Testis (tissue), 3 donors: Measurements from ENCODE around the gene NHLRC3. TPM values are rescaled to one million over a fixed set of nuclear protein-coding genes. Genes with fewer than 3 reads are reported as not detected.

Experiments used
- DNase-seq: peaks from one replicate; pipeline ENCODE4 v3.0.0-alpha.2; 2019
- H3K27ac ChIP-seq, 2 donors: fragments of 200-600 bp; sonication (generic); one replicate each; pipeline ENCODE4 v1.5.1; 2019
- H3K27me3 ChIP-seq: fragments of 200-600 bp; sonication (generic); one replicate; pipeline ENCODE4 v1.5.1; 2019
- H3K36me3 ChIP-seq: fragments of 200-600 bp; sonication (generic); one replicate; pipeline ENCODE4 v1.5.1; 2017; ENCODE audit warnings: low read depth; ENCODE audit errors: missing control alignments
- H3K4me1 ChIP-seq: fragments of 200-600 bp; sonication (generic); one replicate; pipeline ENCODE4 v1.5.1; 2019
- H3K4me3 ChIP-seq, 2 donors: fragments of 200-600 bp; sonication (generic); one replicate each; pipeline ENCODE4 v1.5.1; 2017 to 2019
- H3K9me3 ChIP-seq: fragments of 200-600 bp; sonication (generic); one replicate; pipeline ENCODE4 v1.5.1; 2017
- CTCF ChIP-seq, 3 experiments: fragments of 450-650 bp in 2 of 3; fragments of 200-600 bp in 1 of 3; sonication (generic) in 1 of 3; IDR thresholded peaks; one replicate each; pipeline ENCODE4 v1.5.1; 2016 to 2019; ENCODE audit warnings: antibody characterized with exemption in 3 of 3, mild to moderate bottlenecking in 2 of 3, moderate library complexity in 1 of 3
- POLR2A ChIP-seq: fragments of 450-650 bp; IDR thresholded peaks from one replicate; pipeline ENCODE4 v1.6.1; 2017; ENCODE audit warnings: antibody characterized with exemption, mild to moderate bottlenecking, moderate library complexity
- WGBS, 2 donors: methylation state at CpG; one replicate each; pipeline ENCODE4 v1.1.5; 2018; 5-methylcytosine and 5-hydroxymethylcytosine counted together
- intact Hi-C: fragments of 100-400 bp; cut with DNase I; formaldehyde crosslinking; loops from one replicate; pipeline ENCODE4 v1.15.1; 2023; ENCODE audit warnings: low total_unique reads
- polyA plus RNA-seq: library from polyadenylated mRNA; stranded (reverse); fragments of 350-450 nt; fragmentation: Illumina TruSeq; extraction: RNeasy Lipid Tissue Mini Kit (QIAGEN cat#74804); gene quantifications from one replicate; pipeline ENCODE4 v1.2.3, GENCODE V29; 2014; ENCODE audit warnings: low read depth, low replicate concordance; ENCODE audit not compliant: insufficient read depth
- total RNA-seq, 2 donors: library from RNA; depleted of rRNA; stranded (reverse); fragments of >200 nt; gene quantifications; one replicate each; pipeline ENCODE4 v1.2.3, GENCODE V29; 2016

The NHLRC3 gene
- total and polyA plus RNA-seq, 3 donors from 2014 or later = 23.2 to 35.6 (median 33.1) TPM

- no peak for DNase-seq
- Histone ChIP-seq H3K4me3 (no peak overlapping the region), H3K36me3 (no peaks in the 10 kb centered on the region), H3K27ac (no peak overlapping the region), H3K4me1 (no peaks in the 10 kb centered on the region), H3K27me3 (no peaks in the 10 kb centered on the region), H3K9me3 (no peaks in the 10 kb centered on the region)
- intact Hi-C loops = no loop called here
- 86 to 89% methylated on average over 3 of the region's 3 CpGs for WGBS, 2 donors
- TF ChIP-seq POLR2A (no peak), CTCF (IDR thresholded peaks at IDR 0.05) (no peak)
Measured at GRCh38 chr13:39049274-39049673, 11.0 kb downstream of the NHLRC3 start.

GRCh38 chr13:39051157-39051556 is 12.9 kb downstream of the NHLRC3 start:
- Histone ChIP-seq H3K4me3 (no peak overlapping the region), H3K36me3 (no peaks in the 10 kb centered on the region), H3K4me1 (no peaks in the 10 kb centered on the region), H3K27me3 (no peaks in the 10 kb centered on the region), H3K27ac (no peak overlapping the region), H3K9me3 (no peaks in the 10 kb centered on the region)
- intact Hi-C loops = no loop called here
- no peak for DNase-seq
- TF ChIP-seq CTCF (IDR thresholded peaks at IDR 0.05) (peak in 1 of 3 experiments; percentile 32), POLR2A (no peak)
- 15% methylated on average over 1 of the region's 1 CpG for WGBS, 2 donors

GRCh38 chr13:39052944-39053343 is 14.7 kb downstream of the NHLRC3 start:
- H3K27me3 ChIP-seq = no peaks in the 10 kb centered on the region
- WGBS, 2 donors = 69 to 74% methylated on average over 6 of the region's 6 CpGs
- intact Hi-C loops = no loop called here
- H3K36me3 ChIP-seq = no peaks in the 10 kb centered on the region
- no peak for DNase-seq
- H3K27ac ChIP-seq = no peak overlapping the region
- H3K9me3 ChIP-seq = no peaks in the 10 kb centered on the region
- no peak overlapping the region for H3K4me3 ChIP-seq
- no peaks in the 10 kb centered on the region for H3K4me1 ChIP-seq
- TF ChIP-seq POLR2A = no peak
- no peak for TF ChIP-seq CTCF (IDR thresholded peaks at IDR 0.05)

- no peak overlapping the region for H3K27ac ChIP-seq
- 83 to 87% methylated on average over 3 of the region's 3 CpGs for WGBS, 2 donors
- no peak for DNase-seq
- no peak overlapping the region for H3K4me3 ChIP-seq
- H3K36me3 ChIP-seq = no peaks in the 10 kb centered on the region
- no peak for TF ChIP-seq CTCF (IDR thresholded peaks at IDR 0.05)
- TF ChIP-seq POLR2A = no peak
- H3K4me1 ChIP-seq = no peaks in the 10 kb centered on the region
- intact Hi-C loops = no loop called here
- no peaks in the 10 kb centered on the region for H3K9me3 ChIP-seq
- H3K27me3 ChIP-seq = no peaks in the 10 kb centered on the region
Measured at GRCh38 chr13:39054112-39054511, 15.9 kb downstream of the NHLRC3 start.

GRCh38 chr13:39056018-39056417 is 17.8 kb downstream of the NHLRC3 start:
- no peak for TF ChIP-seq POLR2A
- TF ChIP-seq CTCF (IDR thresholded peaks at IDR 0.05) = no peak
- H3K27me3 ChIP-seq = no peaks in the 10 kb centered on the region
- no peaks in the 10 kb centered on the region for H3K4me1 ChIP-seq
- 88 to 100% methylated on average over 1 of the region's 1 CpG for WGBS, 2 donors
- H3K9me3 ChIP-seq = no peaks in the 10 kb centered on the region
- H3K27ac ChIP-seq = no peak overlapping the region
- no peak overlapping the region for H3K4me3 ChIP-seq
- H3K36me3 ChIP-seq = no peaks in the 10 kb centered on the region
- intact Hi-C loops = no loop called here
- no peak for DNase-seq
